ENCODE measurements around the gene ZNF709. TPM values are rescaled to one million over a fixed set of nuclear protein-coding genes. Genes with fewer than 3 reads are reported as not detected.

ZNF709 gene
- polyA plus RNA-seq (2012; ENCODE audit: insufficient read depth, insufficient read length, low read depth): 0.20 TPM

GRCh38 chr19:12484371-12485051, at the start of gene ZNF709:
Gene ZNF709 (minus strand): TSS chr19:12484816. CDS start chr19:12484657, 159 bp downstream.
- H3K4me1 ChIP-seq: 0 out of 2 replicates have a peak, but pooled peaks cover 3% of the 10 kb centered on the region
- peak within 1 kb of the TSS; percentile 93 for H3K4me3 ChIP-seq (ENCODE audit: low read depth, low read length)
- H3K27me3 ChIP-seq: no peaks in the 10 kb centered on the region
- H3K36me3 ChIP-seq: no peaks in the 10 kb centered on the region
- no peak for TF ChIP-seq CTCF (IDR thresholded peaks at IDR 0.05; ENCODE audit: low read depth, low read length)
- no peaks in the 10 kb centered on the region; the same call in 1 of the 2 replicates for H3K9me3 ChIP-seq
- peak; percentile 91 for DNase-seq

- DNase-seq: no peak
- H3K4me1 ChIP-seq: no peaks in the 10 kb centered on the region
- H3K9me3 ChIP-seq: peaks cover 33% of the 10 kb centered on the region
- no peak for TF ChIP-seq CTCF (IDR thresholded peaks at IDR 0.05; ENCODE audit: low read depth, low read length)
- H3K4me3 ChIP-seq (ENCODE audit: low read depth, low read length): no peak overlapping the region
- H3K27me3 ChIP-seq: no peaks in the 10 kb centered on the region
- H3K36me3 ChIP-seq: peaks cover 37% of the 10 kb centered on the region
Observed at GRCh38 chr19:12527034-12527836, 42.6 kb upstream of the ZNF709 start.

GRCh38 chr19:12526542-12526941, 41.9 kb upstream of the ZNF709 start:
- DNase-seq: no peak
- Histone ChIP-seq H3K27me3 (no peaks in the 10 kb centered on the region), H3K4me3 (ENCODE audit: low read depth, low read length) (no peak overlapping the region), H3K36me3 (peaks cover 37% of the 10 kb centered on the region), H3K9me3 (peaks cover 33% of the 10 kb centered on the region), H3K4me1 (no peaks in the 10 kb centered on the region)
- TF ChIP-seq CTCF (IDR thresholded peaks at IDR 0.05; ENCODE audit: low read depth, low read length): no peak

- peak; percentile 53 for TF ChIP-seq CTCF (IDR thresholded peaks at IDR 0.05; ENCODE audit: low read depth, low read length)
- peaks cover 9% of the 10 kb centered on the region for H3K9me3 ChIP-seq
- H3K36me3 ChIP-seq: peaks cover 19% of the 10 kb centered on the region
- peak; percentile 34 for DNase-seq
- H3K27me3 ChIP-seq: no peaks in the 10 kb centered on the region
- H3K4me1 ChIP-seq: no peaks in the 10 kb centered on the region
- no peak overlapping the region for H3K4me3 ChIP-seq (ENCODE audit: low read depth, low read length)
Observed at GRCh38 chr19:12521996-12522395, 37.4 kb upstream of the ZNF709 start.

- Histone ChIP-seq H3K27me3 (no peaks in the 10 kb centered on the region), H3K36me3 (no peaks in the 10 kb centered on the region), H3K4me3 (ENCODE audit: low read depth, low read length) (no peak overlapping the region), H3K4me1 (no peaks in the 10 kb centered on the region), H3K9me3 (no peaks in the 10 kb centered on the region; the same call in 1 of the 2 replicates)
- peak; percentile 35 for DNase-seq
- TF ChIP-seq CTCF (IDR thresholded peaks at IDR 0.05; ENCODE audit: low read depth, low read length): 0 out of 2 replicates have a peak, but pooled peaks have one; percentile 6
Observed at GRCh38 chr19:12513531-12514061, 29.0 kb upstream of the ZNF709 start.
